Keratinocyte (primary cell): ENCODE data around the gene STAB2. TPM values are rescaled to one million over a fixed set of nuclear protein-coding genes. Genes with fewer than 3 reads are reported as not detected.

Experiments
- DNase-seq: peaks from one replicate; pipeline ENCODE4 v3.0.0-alpha.2; 2011; ENCODE audit warnings: low read depth, missing footprints, low spot score
- FAIRE-seq: peaks from 2 replicates; lab custom pipeline; 2011; peaks lifted over from hg19 to GRCh38; lab: Jason Lieb, UNC
- H2AFZ ChIP-seq: 2 replicates; pipeline ENCODE4 v1.6.0; 2012; ENCODE audit warnings: low read length, control low read depth, inconsistent platforms; ENCODE audit not compliant: control insufficient read depth
- H3K27ac ChIP-seq: 2 replicates; pipeline ENCODE4 v1.5.1; 2011; ENCODE audit warnings: low read length; ENCODE audit not compliant: control insufficient read depth, insufficient read depth
- H3K27me3 ChIP-seq: 3 replicates; pipeline ENCODE4 v1.6.0; 2011; ENCODE audit warnings: low read length; ENCODE audit not compliant: control insufficient read depth, insufficient read depth; ENCODE audit errors: extremely low read depth
- H3K36me3 ChIP-seq, 2 experiments: 2 replicates in 1 of 2; 3 replicates in 1 of 2; pipeline ENCODE4 v1.5.1; 2011; ENCODE audit warnings: low read length in 2 of 2, mild to moderate bottlenecking in 1 of 2; ENCODE audit not compliant: control insufficient read depth in 2 of 2, insufficient read depth in 2 of 2; ENCODE audit errors: extremely low read depth in 1 of 2
- H3K4me1 ChIP-seq: 3 replicates; pipeline ENCODE4 v1.5.1; 2011; ENCODE audit warnings: low read length; ENCODE audit not compliant: control insufficient read depth, insufficient read depth; ENCODE audit errors: extremely low read depth
- H3K4me2 ChIP-seq: 3 replicates; pipeline ENCODE4 v1.6.0; 2011; ENCODE audit warnings: low read depth, low read length; ENCODE audit not compliant: control insufficient read depth, insufficient read depth; ENCODE audit errors: extremely low read depth
- H3K4me3 ChIP-seq, 3 experiments: fragments of 200-600 bp in 1 of 3; sonication (generic) in 1 of 3; 2 replicates in 2 of 3; 3 replicates in 1 of 3; pipeline ENCODE4 v1.5.1; 2011 to 2016; ENCODE audit warnings: low read length in 3 of 3, mild to moderate bottlenecking in 3 of 3, control low read depth in 2 of 3, inconsistent platforms in 1 of 3, low read depth in 1 of 3, mixed read lengths in 1 of 3, mixed run types in 1 of 3, moderate library complexity in 1 of 3; ENCODE audit not compliant: control insufficient read depth in 2 of 3, insufficient read depth in 2 of 3; ENCODE audit errors: extremely low read depth in 1 of 3
- H3K79me2 ChIP-seq: 2 replicates; pipeline ENCODE4 v1.6.0; 2012; ENCODE audit warnings: low read length; ENCODE audit not compliant: control insufficient read depth, insufficient read depth
- H3K9ac ChIP-seq: 3 replicates; pipeline ENCODE4 v1.6.0; 2011; ENCODE audit warnings: low read length; ENCODE audit not compliant: control insufficient read depth, insufficient read depth; ENCODE audit errors: extremely low read depth
- H3K9me1 ChIP-seq: 3 replicates; pipeline ENCODE4 v1.6.0; 2011; ENCODE audit warnings: low read length; ENCODE audit not compliant: control insufficient read depth, insufficient read depth; ENCODE audit errors: extremely low read depth
- H3K9me3 ChIP-seq: 2 replicates; pipeline ENCODE4 v1.5.1; 2012; ENCODE audit warnings: low read depth, low read length; ENCODE audit not compliant: control insufficient read depth
- H4K20me1 ChIP-seq: 3 replicates; pipeline ENCODE4 v1.6.0; 2011; ENCODE audit warnings: low read length; ENCODE audit not compliant: control insufficient read depth, insufficient read depth; ENCODE audit errors: extremely low read depth
- CTCF ChIP-seq, 3 experiments: IDR thresholded peaks in 1 of 3; conservative IDR thresholded peaks in 1 of 3; optimal IDR thresholded peaks in 1 of 3; 2 replicates in 2 of 3; 3 replicates in 1 of 3; pipeline versions ENCODE3 to v1.5.1; 2011; ENCODE audit warnings: low read length in 3 of 3, mild to moderate bottlenecking in 3 of 3, moderate library complexity in 2 of 3, control low read depth in 1 of 3, inconsistent platforms in 1 of 3; ENCODE audit not compliant: insufficient read depth in 2 of 3; ENCODE audit errors: extremely low read depth in 1 of 3
- EZH2 ChIP-seq: IDR thresholded peaks from one replicate; pipeline ENCODE4 v1.6.1; 2012; ENCODE audit warnings: inconsistent platforms, mild to moderate bottlenecking, low read length, moderate library complexity
- dilution Hi-C: fragments of 300-500 bp; cut with MboI; formaldehyde crosslinking; loops from one replicate; pipeline ENCODE4 v1.7.0; 2020; ENCODE audit warnings: low sequenced_read_pairs; ENCODE audit not compliant: extremely low pct_ligation_motif_present
- polyA plus RNA-seq, 5 experiments: library from polyadenylated mRNA; depleted of rRNA in 3 of 5; stranded (reverse) in 3 of 5; stranded (forward) in 1 of 5; unstranded in 1 of 5; fragments of >200 nt; gene quantifications; 1 replicate in 1 of 5; 2 replicates in 3 of 5; 3 replicates in 1 of 5; pipeline versions ENCODE4 v1.2.1 to v1.2.3, GENCODE V29; 2011 to 2012; ENCODE audit warnings: missing spikeins in 2 of 5, low read depth in 1 of 5, low replicate concordance in 1 of 5

Gene STAB2
- polyA plus RNA-seq, 1 donor (not counting 4 experiments of a cell fraction or from before 2014, with no cell fraction given), result not detected

- no peaks in the 10 kb centered on the region for H3K9me3 ChIP-seq
- H2AFZ ChIP-seq, result peak overlapping the region; percentile 23
- no peaks in the 10 kb centered on the region for H3K4me1 ChIP-seq
- H3K27ac ChIP-seq, result no peak overlapping the region
- H3K4me3 ChIP-seq, result no peak overlapping the region
- no peaks in the 10 kb centered on the region for H3K9me1 ChIP-seq
- H3K36me3 ChIP-seq, result no peaks in the 10 kb centered on the region
- DNase-seq (no peak), FAIRE-seq (no peak)
- no peaks in the 10 kb centered on the region for H3K79me2 ChIP-seq
- no peaks in the 10 kb centered on the region for H3K27me3 ChIP-seq
- no peak overlapping the region for H3K9ac ChIP-seq
- H3K4me2 ChIP-seq, result no peak overlapping the region
- dilution Hi-C loops, result no loop called here
- H4K20me1 ChIP-seq, result no peaks in the 10 kb centered on the region
- no peak for TF ChIP-seq EZH2
- no peak for TF ChIP-seq CTCF (optimal IDR thresholded peaks at IDR 0.05 in 1 of 3, IDR thresholded peaks at IDR 0.05 in 1 of 3, conservative IDR thresholded peaks at IDR 0.05 in 1 of 3; ENCODE audit: extremely low read depth in 1 of 3, insufficient read depth in 2 of 3, low read length in 3 of 3)
These were observed 86.4 kb downstream of the STAB2 start for GRCh38 chr12:103673487-103673886.

DNA sequence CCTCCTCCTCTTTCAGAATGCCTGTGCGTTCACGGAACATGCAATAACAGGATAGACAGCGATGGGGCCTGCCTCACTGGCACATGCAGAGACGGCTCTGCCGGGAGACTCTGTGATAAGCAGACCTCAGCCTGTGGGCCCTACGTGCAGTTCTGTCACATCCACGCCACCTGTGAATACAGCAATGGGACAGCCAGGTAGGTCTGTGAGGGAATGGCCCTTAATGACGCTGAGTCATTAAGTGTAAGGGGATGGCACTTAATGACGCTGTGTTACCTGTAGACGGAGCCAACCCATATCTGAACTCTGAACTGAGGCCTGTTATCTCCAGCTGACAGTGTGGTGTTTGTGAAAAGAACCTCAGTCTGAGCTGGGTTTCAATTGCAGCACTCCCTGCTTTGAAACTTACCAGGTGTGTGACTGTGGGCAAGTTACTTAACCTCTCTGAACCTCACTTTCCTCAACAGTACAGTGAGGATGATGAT, 86.9 kb downstream of the STAB2 start:
- Histone ChIP-seq H3K79me2 (no peaks in the 10 kb centered on the region), H3K9ac (no peak overlapping the region), H4K20me1 (no peaks in the 10 kb centered on the region), H3K9me1 (no peaks in the 10 kb centered on the region), H3K9me3 (no peaks in the 10 kb centered on the region), H3K27me3 (no peaks in the 10 kb centered on the region), H3K4me1 (no peaks in the 10 kb centered on the region), H3K36me3 (no peaks in the 10 kb centered on the region), H3K4me2 (no peak overlapping the region), H2AFZ (no peak overlapping the region), H3K4me3 (no peak overlapping the region), H3K27ac (no peak overlapping the region)
- DNase-seq (no peak), FAIRE-seq (no peak)
- no peak for TF ChIP-seq CTCF (optimal IDR thresholded peaks at IDR 0.05 in 1 of 3, IDR thresholded peaks at IDR 0.05 in 1 of 3, conservative IDR thresholded peaks at IDR 0.05 in 1 of 3; ENCODE audit: extremely low read depth in 1 of 3, insufficient read depth in 2 of 3, low read length in 3 of 3)
- no peak for TF ChIP-seq EZH2
- dilution Hi-C loops, result no loop called here
